GM12864 (cell line): ENCODE measurements around the gene DDX1.

Experiments
- DNase-seq: peaks from one replicate; pipeline ENCODE4 v3.0.0-alpha.2; 2011; ENCODE audit warnings: low read depth
- H3K4me3 ChIP-seq: 2 replicates; pipeline ENCODE4 v1.5.1; 2011; ENCODE audit warnings: mild to moderate bottlenecking, low read depth, low read length, control low read depth
- CTCF ChIP-seq: IDR thresholded peaks from 2 replicates; pipeline ENCODE4 v1.5.1; 2011; ENCODE audit warnings: low read depth, mild to moderate bottlenecking, moderate library complexity, low read length, control low read depth, inconsistent platforms; ENCODE audit errors: missing control alignments

Gene DDX1

GRCh38 chr2:15625344-15626036 lies 33.8 kb downstream of the DDX1 start:
- H3K4me3 ChIP-seq: no peak overlapping the region
- no peak for TF ChIP-seq CTCF
- DNase-seq: no peak

DNA sequence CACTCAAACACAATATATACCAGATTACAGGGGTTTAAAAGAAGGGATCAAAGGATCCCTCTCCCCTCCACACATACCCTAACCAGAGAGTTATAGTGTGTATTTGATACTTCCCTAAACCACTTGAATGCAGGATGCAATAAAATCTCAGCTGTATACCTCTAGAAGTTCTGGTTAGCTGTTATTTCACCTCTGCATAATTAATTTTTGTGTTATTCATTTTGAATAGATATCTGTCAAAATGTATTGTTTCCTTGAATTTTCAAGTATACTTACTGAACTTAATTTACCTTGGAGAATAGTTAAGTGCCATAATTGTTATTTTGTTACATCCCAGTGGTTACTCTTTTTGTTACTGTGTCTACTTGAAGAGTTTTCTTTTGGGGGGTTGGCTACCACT lies 34.5 kb downstream of the DDX1 start:
- H3K4me3 ChIP-seq: no peak overlapping the region
- TF ChIP-seq CTCF: no peak
- DNase-seq: no peak

GRCh38 chr2:15626967-15627366 lies 35.3 kb downstream of the DDX1 start:
- DNase-seq: no peak
- H3K4me3 ChIP-seq: no peak overlapping the region
- TF ChIP-seq CTCF: no peak

GRCh38 chr2:15627817-15628684 lies 36.4 kb downstream of the DDX1 start:
- TF ChIP-seq CTCF: no peak
- no peak for DNase-seq
- H3K4me3 ChIP-seq: no peak overlapping the region

DNA sequence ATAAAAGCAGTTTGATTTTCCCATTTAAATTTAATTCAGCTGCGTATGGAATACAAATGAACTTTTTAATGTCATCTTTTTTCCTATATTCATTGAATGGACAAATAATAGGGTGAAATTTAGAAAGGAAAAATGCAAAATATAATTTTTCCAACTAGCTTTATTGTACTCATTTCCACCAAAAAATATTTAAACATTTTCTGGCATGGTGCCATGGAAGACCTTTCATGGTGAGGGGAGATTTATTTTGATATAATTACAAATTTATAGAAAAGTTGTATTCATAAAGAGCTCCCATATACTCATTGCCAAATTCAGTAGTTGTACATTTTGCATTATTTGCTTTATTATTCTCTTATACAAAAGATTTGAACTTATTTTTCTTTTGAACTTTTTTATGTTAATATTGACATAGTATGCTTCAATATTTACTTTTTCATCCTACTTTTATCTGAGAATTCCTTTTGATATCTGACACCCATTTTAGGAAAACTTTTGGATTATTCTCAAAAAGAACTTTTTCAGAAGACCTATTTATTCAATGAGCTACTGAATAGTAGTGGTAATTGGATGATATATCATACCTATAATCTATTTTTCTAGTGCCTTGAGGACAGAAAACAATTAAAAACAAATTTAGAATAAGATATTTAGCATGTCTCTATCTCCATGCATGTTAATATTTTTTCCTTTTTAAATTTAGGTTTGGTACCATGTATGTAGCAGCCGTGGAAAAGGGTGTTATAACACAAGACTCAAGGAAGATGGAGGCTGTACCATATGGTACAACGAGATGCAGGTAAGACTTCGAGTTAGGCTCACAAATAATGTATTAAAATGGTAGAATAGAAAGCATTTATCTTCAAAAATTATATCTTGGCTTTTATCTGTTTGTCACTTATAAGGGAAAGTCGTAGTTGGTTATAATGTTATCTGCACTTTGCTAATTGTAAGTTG lies 37.5 kb downstream of the DDX1 start:
- no peak for DNase-seq
- TF ChIP-seq CTCF: no peak
- no peak overlapping the region for H3K4me3 ChIP-seq

GRCh38 chr2:15630121-15630977 lies 38.7 kb downstream of the DDX1 start:
- TF ChIP-seq CTCF: no peak
- no peak for DNase-seq
- H3K4me3 ChIP-seq: no peak overlapping the region
